Fibroblast of mammary gland (primary cell): ENCODE data around the gene SLC30A10.
"Not testable (repeated sequence)": the region's sequence is repeated elsewhere in the genome, so short reads cannot be mapped to it uniquely, and the experiment has no call there.

Source experiments
- DNase-seq: peaks from one replicate; pipeline ENCODE4 v3.0.0-alpha.2; 2010; ENCODE audit warnings: low read depth
- H3K4me3 ChIP-seq: 2 replicates; pipeline ENCODE4 v1.5.1; 2011; ENCODE audit warnings: low read depth, mild to moderate bottlenecking, low read length, moderate library complexity; ENCODE audit not compliant: control insufficient read depth
- CTCF ChIP-seq: conservative IDR thresholded peaks from 2 replicates; pipeline ENCODE4 v1.5.1; 2011; ENCODE audit warnings: low read depth, low read length, inconsistent platforms; ENCODE audit not compliant: control insufficient read depth, insufficient read depth

SLC30A10 gene

GRCh38 chr1:219961684-219962083 lies 33.3 kb upstream of the SLC30A10 start:
- no peak for TF ChIP-seq CTCF
- DNase-seq: no peak
- H3K4me3 ChIP-seq: no peak overlapping the region

GRCh38 chr1:219959540-219960203 lies 31.3 kb upstream of the SLC30A10 start:
- H3K4me3 ChIP-seq: no peak overlapping the region
- no peak for TF ChIP-seq CTCF
- no peak for DNase-seq

- no peak for DNase-seq
- no peak for TF ChIP-seq CTCF
- H3K4me3 ChIP-seq: no peak overlapping the region
These were observed 30.6 kb upstream of the SLC30A10 start for GRCh38 chr1:219958875-219959417.

GRCh38 chr1:219954736-219955421 lies 26.5 kb upstream of the SLC30A10 start:
- H3K4me3 ChIP-seq: no peak overlapping the region
- no peak for TF ChIP-seq CTCF
- DNase-seq: no peak

GRCh38 chr1:219954052-219954451 lies 25.7 kb upstream of the SLC30A10 start:
- no peak for TF ChIP-seq CTCF
- H3K4me3 ChIP-seq: no peak overlapping the region
- no peak for DNase-seq

- DNase-seq: no peak
- no peak for TF ChIP-seq CTCF
- no peak overlapping the region for H3K4me3 ChIP-seq
These were observed 24.0 kb upstream of the SLC30A10 start for GRCh38 chr1:219952361-219952760.

GRCh38 chr1:219949227-219949626 lies 20.9 kb upstream of the SLC30A10 start:
- not testable (repeated sequence) for H3K4me3 ChIP-seq, DNase-seq

GRCh38 chr1:219948766-219949165 lies 20.4 kb upstream of the SLC30A10 start:
- not testable (repeated sequence) for H3K4me3 ChIP-seq, DNase-seq
